DOHH2 (cell line): Measurements from ENCODE around the gene PHKG2.

ENCODE experiments used
- H3F3A ChIP-seq: fragments of 200-600 bp; sonication (generic), shearing (Covaris generic); 2 replicates; pipeline ENCODE4 v1.6.0; 2016; ENCODE audit warnings: antibody characterized with exemption, mild to moderate bottlenecking; ENCODE audit not compliant: control insufficient read depth, insufficient read depth
- H3K27ac ChIP-seq: fragments of 200-600 bp; sonication (generic); 2 replicates; pipeline ENCODE4 v1.5.1; 2014; ENCODE audit warnings: low read depth, mild to moderate bottlenecking, low read length, moderate library complexity
- H3K27me3 ChIP-seq: fragments of 200-600 bp; sonication (generic); 2 replicates; pipeline ENCODE4 v1.6.1; 2014; ENCODE audit warnings: mild to moderate bottlenecking, low read length, mixed read lengths; ENCODE audit not compliant: control insufficient read depth
- H3K36me3 ChIP-seq: fragments of 200-600 bp; sonication (generic); 2 replicates; pipeline ENCODE4 v1.6.1; 2014; ENCODE audit warnings: mild to moderate bottlenecking, low read length, moderate library complexity, mixed read lengths; ENCODE audit not compliant: control insufficient read depth
- H3K4me1 ChIP-seq: fragments of 200-600 bp; sonication (generic); 2 replicates; pipeline ENCODE4 v1.6.1; 2014; ENCODE audit warnings: mild to moderate bottlenecking, low read length, mixed read lengths; ENCODE audit not compliant: control insufficient read depth
- H3K4me2 ChIP-seq: fragments of 200-600 bp; sonication (generic); 2 replicates; pipeline ENCODE4 v1.6.0; 2014; ENCODE audit warnings: mild to moderate bottlenecking, low read length, moderate library complexity
- H3K4me3 ChIP-seq: fragments of 200-600 bp; sonication (generic); 2 replicates; pipeline ENCODE4 v1.5.1; 2014; ENCODE audit warnings: mild to moderate bottlenecking, low read length, mixed read lengths
- H3K79me2 ChIP-seq: fragments of 200-600 bp; sonication (generic); 2 replicates; pipeline ENCODE4 v1.6.1; 2014; ENCODE audit warnings: mild to moderate bottlenecking, low read length, mixed read lengths; ENCODE audit not compliant: control insufficient read depth
- H3K9me2 ChIP-seq: fragments of 200-600 bp; sonication (generic); replicated peaks from 2 replicates; pipeline ENCODE4 v1.6.1; 2014; ENCODE audit warnings: mild to moderate bottlenecking, low read length, mixed read lengths; ENCODE audit not compliant: control insufficient read depth
- H3K9me3 ChIP-seq: fragments of 200-600 bp; sonication (generic); 2 replicates; pipeline ENCODE4 v1.6.1; 2014; ENCODE audit warnings: antibody characterized with exemption, low read length, mixed read lengths; ENCODE audit not compliant: control insufficient read depth, insufficient read depth
- H4K20me1 ChIP-seq: fragments of 200-600 bp; sonication (generic); 2 replicates; pipeline ENCODE4 v1.6.0; 2014; ENCODE audit warnings: low read depth, mild to moderate bottlenecking, antibody characterized with exemption, low read length, moderate library complexity; ENCODE audit not compliant: control insufficient read depth, insufficient read depth
- EZH2phosphoT487 ChIP-seq: fragments of 200-600 bp; sonication (generic); IDR thresholded peaks from 2 replicates; pipeline ENCODE4 v1.6.1; 2017; ENCODE audit warnings: borderline replicate concordance, mild to moderate bottlenecking, antibody characterized with exemption, low read length, moderate library complexity, mixed read lengths
- TF ChIP-seq, protein P1 (sequence below): fragments of 200-600 bp; sonication (generic); IDR thresholded peaks from one replicate; pipeline ENCODE4 v1.5.1; 2014; ENCODE audit warnings: antibody characterized with exemption, mild to moderate bottlenecking, low read depth, low read length; ENCODE audit not compliant: poor library complexity, severe bottlenecking

The PHKG2 gene

DNA sequence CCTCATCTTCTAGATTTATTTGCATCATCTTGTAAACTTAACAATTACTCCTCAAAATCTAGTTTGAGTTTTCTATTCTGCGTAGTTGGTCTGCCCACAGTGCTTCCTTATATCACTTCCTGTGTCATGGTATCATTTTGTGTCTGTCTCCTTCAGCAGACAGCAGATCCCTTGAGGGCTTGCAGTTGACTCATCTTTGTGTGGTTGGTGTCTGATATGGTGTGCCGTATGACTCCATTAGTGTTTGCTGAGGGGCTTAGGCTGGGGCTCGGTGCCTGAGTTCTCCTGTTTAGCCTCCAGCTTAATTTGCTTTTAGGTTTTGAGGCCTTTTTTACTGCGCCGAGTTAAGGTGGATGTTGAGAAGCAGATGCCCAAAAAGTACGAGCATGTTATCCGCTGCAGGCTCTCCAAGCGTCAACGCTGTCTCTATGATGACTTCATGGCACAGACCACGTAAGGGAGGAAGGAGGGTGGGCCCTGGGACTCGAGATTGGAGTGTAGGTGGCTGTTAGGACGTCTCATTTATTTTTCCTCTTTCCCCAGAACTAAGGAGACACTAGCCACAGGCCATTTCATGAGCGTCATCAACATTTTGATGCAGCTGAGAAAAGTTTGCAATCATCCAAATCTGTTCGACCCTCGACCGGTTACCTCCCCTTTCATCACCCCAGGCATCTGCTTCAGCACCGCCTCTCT, 32.3 kb upstream of the PHKG2 start:
- H3K9me3 ChIP-seq: no peaks in the 10 kb centered on the region
- no peaks in the 10 kb centered on the region for H3K9me2 ChIP-seq
- H3F3A ChIP-seq: no peaks in the 10 kb centered on the region; the same call in none of the 2 replicates
- no peaks in the 10 kb centered on the region for H3K27me3 ChIP-seq
- no peaks in the 10 kb centered on the region for H3K4me1 ChIP-seq
- no peak for TF ChIP-seq EZH2phosphoT487
- TF ChIP-seq, protein P1, sequence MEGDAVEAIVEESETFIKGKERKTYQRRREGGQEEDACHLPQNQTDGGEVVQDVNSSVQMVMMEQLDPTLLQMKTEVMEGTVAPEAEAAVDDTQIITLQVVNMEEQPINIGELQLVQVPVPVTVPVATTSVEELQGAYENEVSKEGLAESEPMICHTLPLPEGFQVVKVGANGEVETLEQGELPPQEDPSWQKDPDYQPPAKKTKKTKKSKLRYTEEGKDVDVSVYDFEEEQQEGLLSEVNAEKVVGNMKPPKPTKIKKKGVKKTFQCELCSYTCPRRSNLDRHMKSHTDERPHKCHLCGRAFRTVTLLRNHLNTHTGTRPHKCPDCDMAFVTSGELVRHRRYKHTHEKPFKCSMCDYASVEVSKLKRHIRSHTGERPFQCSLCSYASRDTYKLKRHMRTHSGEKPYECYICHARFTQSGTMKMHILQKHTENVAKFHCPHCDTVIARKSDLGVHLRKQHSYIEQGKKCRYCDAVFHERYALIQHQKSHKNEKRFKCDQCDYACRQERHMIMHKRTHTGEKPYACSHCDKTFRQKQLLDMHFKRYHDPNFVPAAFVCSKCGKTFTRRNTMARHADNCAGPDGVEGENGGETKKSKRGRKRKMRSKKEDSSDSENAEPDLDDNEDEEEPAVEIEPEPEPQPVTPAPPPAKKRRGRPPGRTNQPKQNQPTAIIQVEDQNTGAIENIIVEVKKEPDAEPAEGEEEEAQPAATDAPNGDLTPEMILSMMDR: no peak
- peaks cover 3% of the 10 kb centered on the region; the same call in 1 of the 2 replicates for H4K20me1 ChIP-seq
- peaks cover 46% of the 10 kb centered on the region for H3K79me2 ChIP-seq
- H3K27ac ChIP-seq: no peak overlapping the region
- peaks cover 88% of the 10 kb centered on the region for H3K36me3 ChIP-seq
- no peak overlapping the region for H3K4me3 ChIP-seq
- no peak overlapping the region for H3K4me2 ChIP-seq

DNA sequence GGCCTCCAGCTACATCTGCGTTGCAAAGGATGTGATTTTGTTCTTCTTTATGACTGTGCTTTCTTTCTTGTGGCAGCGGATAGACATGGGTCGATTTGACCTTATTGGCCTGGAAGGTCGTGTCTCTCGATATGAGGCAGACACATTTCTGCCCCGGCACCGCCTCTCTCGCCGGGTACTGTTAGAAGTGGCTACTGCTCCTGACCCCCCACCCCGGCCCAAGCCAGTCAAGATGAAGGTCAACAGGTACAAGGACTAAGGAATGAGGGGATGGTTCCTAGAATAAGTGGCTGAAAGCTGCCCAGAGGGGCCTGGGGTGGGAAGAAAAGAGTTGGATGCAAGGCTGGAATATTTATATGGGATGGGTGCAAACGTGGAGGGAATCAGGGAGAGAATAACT, 28.1 kb upstream of the PHKG2 start:
- H3K4me1 ChIP-seq: no peaks in the 10 kb centered on the region
- no peaks in the 10 kb centered on the region for H3F3A ChIP-seq
- H3K27me3 ChIP-seq: no peaks in the 10 kb centered on the region
- peaks cover 94% of the 10 kb centered on the region for H3K36me3 ChIP-seq
- no peak for TF ChIP-seq EZH2phosphoT487
- TF ChIP-seq, protein P1: no peak
- no peaks in the 10 kb centered on the region for H4K20me1 ChIP-seq
- H3K4me2 ChIP-seq: no peak overlapping the region
- H3K9me2 ChIP-seq: no peaks in the 10 kb centered on the region
- H3K9me3 ChIP-seq: no peaks in the 10 kb centered on the region
- no peak overlapping the region for H3K4me3 ChIP-seq
- peaks cover 55% of the 10 kb centered on the region for H3K79me2 ChIP-seq
- no peak overlapping the region for H3K27ac ChIP-seq

DNA sequence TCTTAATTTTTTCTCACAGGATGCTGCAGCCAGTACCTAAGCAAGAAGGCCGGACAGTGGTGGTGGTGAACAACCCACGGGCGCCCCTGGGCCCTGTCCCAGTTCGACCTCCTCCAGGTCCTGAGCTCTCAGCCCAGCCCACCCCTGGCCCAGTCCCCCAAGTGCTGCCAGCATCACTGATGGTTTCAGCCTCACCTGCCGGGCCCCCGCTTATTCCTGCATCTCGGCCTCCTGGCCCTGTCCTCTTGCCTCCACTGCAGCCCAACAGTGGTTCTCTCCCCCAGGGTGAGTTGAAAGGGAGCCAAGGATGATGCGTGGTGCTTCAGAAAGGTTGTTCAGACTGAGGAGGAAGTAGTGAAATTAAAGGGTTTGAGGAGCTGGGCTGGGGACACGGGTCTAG, 27.5 kb upstream of the PHKG2 start:
- no peaks in the 10 kb centered on the region for H3K27me3 ChIP-seq
- H3K4me3 ChIP-seq: no peak overlapping the region
- H3K36me3 ChIP-seq: peaks cover 94% of the 10 kb centered on the region
- H3K27ac ChIP-seq: no peak overlapping the region
- H3K79me2 ChIP-seq: peaks cover 58% of the 10 kb centered on the region
- TF ChIP-seq EZH2phosphoT487: no peak
- TF ChIP-seq, protein P1: no peak
- H3K9me3 ChIP-seq: no peaks in the 10 kb centered on the region
- no peaks in the 10 kb centered on the region for H3K9me2 ChIP-seq
- H3K4me1 ChIP-seq: no peaks in the 10 kb centered on the region
- H4K20me1 ChIP-seq: no peaks in the 10 kb centered on the region
- no peak overlapping the region for H3K4me2 ChIP-seq
- H3F3A ChIP-seq: no peaks in the 10 kb centered on the region
